Measurements from ENCODE around the gene PHLDA2.

Gene PHLDA2

DNA sequence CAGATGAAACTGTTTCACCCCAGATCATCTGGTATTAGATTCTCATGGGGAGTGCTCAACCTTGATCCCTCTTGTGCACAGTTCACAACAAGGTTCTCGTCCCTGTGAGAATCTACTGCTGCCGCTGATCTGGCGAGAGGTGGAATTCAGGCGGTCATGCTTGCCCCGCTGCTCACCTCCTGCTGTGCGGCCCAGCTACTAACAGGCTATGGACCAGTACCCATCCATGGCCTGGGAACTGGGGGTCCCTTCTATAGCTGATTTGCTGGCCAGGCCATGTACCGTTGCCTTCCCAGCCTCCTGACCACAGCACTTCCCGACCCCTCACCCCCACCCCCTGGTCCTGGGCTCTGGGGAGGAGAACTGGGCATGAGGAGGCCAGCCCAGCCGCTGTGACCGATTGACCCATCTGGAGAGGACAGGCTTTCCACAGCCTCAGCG lies 2.6 kb downstream of the PHLDA2 start:
- Histone ChIP-seq H2AFZ (ENCODE audit: low read length) (no peak overlapping the region), H3K4me3 (ENCODE audit: low read length, poor library complexity, severe bottlenecking) (no peak overlapping the region), H3K79me2 (ENCODE audit: insufficient read depth, low read length) (no peaks in the 10 kb centered on the region), H4K20me1 (ENCODE audit: insufficient read depth, low read length, poor library complexity, severe bottlenecking) (no peaks in the 10 kb centered on the region), H3K9me2 (replicated peaks; ENCODE audit: low read depth, low read length) (no peaks in the 10 kb centered on the region), H3K9me3 (ENCODE audit: insufficient read depth, low read depth, low read length) (no peaks in the 10 kb centered on the region), H3K9ac (ENCODE audit: low read depth, low read length, poor library complexity, severe bottlenecking) (no peak overlapping the region), H3K36me3 (ENCODE audit: insufficient read depth, low read length) (no peaks in the 10 kb centered on the region), H3K27me3 (ENCODE audit: insufficient read depth, low read length, poor library complexity, severe bottlenecking) (no peaks in the 10 kb centered on the region), H3K4me2 (ENCODE audit: low read depth, low read length, poor library complexity, severe bottlenecking) (no peak overlapping the region), H3K4me1 (ENCODE audit: insufficient read depth, low read length, poor library complexity, severe bottlenecking) (peaks cover 17% of the 10 kb centered on the region), H3F3A (ENCODE audit: low read depth) (no peaks in the 10 kb centered on the region)
- TF ChIP-seq, protein P1, sequence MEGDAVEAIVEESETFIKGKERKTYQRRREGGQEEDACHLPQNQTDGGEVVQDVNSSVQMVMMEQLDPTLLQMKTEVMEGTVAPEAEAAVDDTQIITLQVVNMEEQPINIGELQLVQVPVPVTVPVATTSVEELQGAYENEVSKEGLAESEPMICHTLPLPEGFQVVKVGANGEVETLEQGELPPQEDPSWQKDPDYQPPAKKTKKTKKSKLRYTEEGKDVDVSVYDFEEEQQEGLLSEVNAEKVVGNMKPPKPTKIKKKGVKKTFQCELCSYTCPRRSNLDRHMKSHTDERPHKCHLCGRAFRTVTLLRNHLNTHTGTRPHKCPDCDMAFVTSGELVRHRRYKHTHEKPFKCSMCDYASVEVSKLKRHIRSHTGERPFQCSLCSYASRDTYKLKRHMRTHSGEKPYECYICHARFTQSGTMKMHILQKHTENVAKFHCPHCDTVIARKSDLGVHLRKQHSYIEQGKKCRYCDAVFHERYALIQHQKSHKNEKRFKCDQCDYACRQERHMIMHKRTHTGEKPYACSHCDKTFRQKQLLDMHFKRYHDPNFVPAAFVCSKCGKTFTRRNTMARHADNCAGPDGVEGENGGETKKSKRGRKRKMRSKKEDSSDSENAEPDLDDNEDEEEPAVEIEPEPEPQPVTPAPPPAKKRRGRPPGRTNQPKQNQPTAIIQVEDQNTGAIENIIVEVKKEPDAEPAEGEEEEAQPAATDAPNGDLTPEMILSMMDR (conservative IDR thresholded peaks at IDR 0.05; ENCODE audit: low read length) = no peak
- TF ChIP-seq EZH2phosphoT487 (IDR thresholded peaks at IDR 0.05; ENCODE audit: borderline replicate concordance) = no peak

DNA sequence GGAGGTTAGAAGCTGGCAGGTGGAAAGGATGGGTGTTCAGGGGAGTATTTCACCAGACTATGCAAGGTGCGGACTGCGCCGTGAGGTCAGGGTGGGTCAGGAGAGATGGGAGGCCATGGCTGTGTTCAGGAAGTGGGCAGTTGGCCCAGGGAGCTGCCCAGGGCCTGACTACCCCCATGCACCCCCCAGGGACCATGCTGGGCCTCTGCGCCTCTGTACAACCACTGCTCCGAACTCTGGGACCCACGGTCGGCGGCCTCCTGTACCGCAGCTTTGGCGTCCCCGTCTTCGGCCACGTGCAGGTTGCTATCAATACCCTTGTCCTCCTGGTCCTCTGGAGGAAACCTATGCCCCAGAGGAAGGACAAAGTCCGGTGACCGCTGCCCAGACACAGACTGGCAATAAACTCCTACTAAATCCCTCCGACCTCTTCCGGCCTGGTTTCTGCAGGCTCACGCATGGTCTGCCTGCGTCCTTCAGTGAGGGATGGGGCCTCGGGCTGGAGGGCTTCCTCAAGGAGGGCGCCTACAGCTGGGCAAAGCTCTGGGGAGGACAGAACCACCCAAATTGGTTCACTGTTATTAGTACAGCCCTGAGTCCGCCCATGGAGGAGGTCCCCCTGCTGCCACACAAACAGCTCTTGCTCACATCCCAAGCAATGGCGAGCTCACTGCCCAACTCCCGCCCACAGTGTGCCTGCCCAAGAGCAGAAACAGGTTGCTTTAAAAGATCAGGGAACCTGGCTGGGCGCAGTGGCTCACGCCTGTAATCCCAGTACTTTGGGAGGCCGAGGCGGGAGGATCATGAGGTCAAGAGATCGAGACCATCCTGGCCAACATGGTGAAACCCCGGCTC lies 4.2 kb downstream of the PHLDA2 start:
- Histone ChIP-seq H3K4me2 (ENCODE audit: low read depth, low read length, poor library complexity, severe bottlenecking) (no peak overlapping the region), H3K27me3 (ENCODE audit: insufficient read depth, low read length, poor library complexity, severe bottlenecking) (no peaks in the 10 kb centered on the region), H3K4me1 (ENCODE audit: insufficient read depth, low read length, poor library complexity, severe bottlenecking) (peaks cover 14% of the 10 kb centered on the region)

GRCh38 chr11:2924381-2924780 lies 4.8 kb downstream of the PHLDA2 start:
- peaks cover 14% of the 10 kb centered on the region for H3K4me1 ChIP-seq (ENCODE audit: insufficient read depth, low read length, poor library complexity, severe bottlenecking)
- no peak for TF ChIP-seq EZH2phosphoT487 (IDR thresholded peaks at IDR 0.05; ENCODE audit: borderline replicate concordance)
- TF ChIP-seq, protein P1 (conservative IDR thresholded peaks at IDR 0.05; ENCODE audit: low read length) = no peak
- H3F3A ChIP-seq (ENCODE audit: low read depth) = no peaks in the 10 kb centered on the region
- no peak overlapping the region for H3K4me3 ChIP-seq (ENCODE audit: low read length, poor library complexity, severe bottlenecking)
- H4K20me1 ChIP-seq (ENCODE audit: insufficient read depth, low read length, poor library complexity, severe bottlenecking) = no peaks in the 10 kb centered on the region
- no peak overlapping the region for H2AFZ ChIP-seq (ENCODE audit: low read length)
- no peaks in the 10 kb centered on the region for H3K9me3 ChIP-seq (ENCODE audit: insufficient read depth, low read depth, low read length)
- no peaks in the 10 kb centered on the region for H3K36me3 ChIP-seq (ENCODE audit: insufficient read depth, low read length)
- H3K9me2 ChIP-seq (replicated peaks; ENCODE audit: low read depth, low read length) = no peaks in the 10 kb centered on the region
- no peak overlapping the region for H3K4me2 ChIP-seq (ENCODE audit: low read depth, low read length, poor library complexity, severe bottlenecking)
- no peaks in the 10 kb centered on the region for H3K27me3 ChIP-seq (ENCODE audit: insufficient read depth, low read length, poor library complexity, severe bottlenecking)
- no peak overlapping the region for H3K9ac ChIP-seq (ENCODE audit: low read depth, low read length, poor library complexity, severe bottlenecking)
- H3K79me2 ChIP-seq (ENCODE audit: insufficient read depth, low read length) = no peaks in the 10 kb centered on the region

More for the DNA sequence above, 4.2 kb downstream of the PHLDA2 start:
- Histone ChIP-seq H3K4me3 (ENCODE audit: low read length, poor library complexity, severe bottlenecking) (no peak overlapping the region), H3K9ac (ENCODE audit: low read depth, low read length, poor library complexity, severe bottlenecking) (no peak overlapping the region), H3K79me2 (ENCODE audit: insufficient read depth, low read length) (no peaks in the 10 kb centered on the region), H3K36me3 (ENCODE audit: insufficient read depth, low read length) (no peaks in the 10 kb centered on the region), H3F3A (ENCODE audit: low read depth) (no peaks in the 10 kb centered on the region), H4K20me1 (ENCODE audit: insufficient read depth, low read length, poor library complexity, severe bottlenecking) (no peaks in the 10 kb centered on the region), H3K9me2 (replicated peaks; ENCODE audit: low read depth, low read length) (no peaks in the 10 kb centered on the region), H3K9me3 (ENCODE audit: insufficient read depth, low read depth, low read length) (no peaks in the 10 kb centered on the region), H2AFZ (ENCODE audit: low read length) (no peak overlapping the region)
- TF ChIP-seq, protein P1 (conservative IDR thresholded peaks at IDR 0.05; ENCODE audit: low read length) = no peak
- TF ChIP-seq EZH2phosphoT487 (IDR thresholded peaks at IDR 0.05; ENCODE audit: borderline replicate concordance) = no peak

Data from Loucy (cell line).